Neural crest cell (in vitro differentiated cells): ENCODE measurements around the gene CHAC2. TPM values are rescaled to one million over a fixed set of nuclear protein-coding genes. Genes with fewer than 3 reads are reported as not detected.
A peak's percentile ranks its signal among the peaks of the same experiment; 100 is the strongest.
"Not testable (repeated sequence)": the region's sequence is repeated elsewhere in the genome, so short reads cannot be mapped to it uniquely, and the experiment has no call there.

Source experiments
- DNase-seq: peaks from one replicate; pipeline ENCODE4 v3.0.0; 2021; ENCODE audit warnings: low read depth, mixed read lengths, low spot score
- H3K27ac Mint-ChIP-seq: one replicate; pipeline ENCODE4 v1.8.0; 2021; ENCODE audit warnings: mild to moderate bottlenecking, mixed read lengths; ENCODE audit not compliant: unreplicated experiment
- H3K27me3 Mint-ChIP-seq: 2 replicates; pipeline ENCODE4 v1.8.0; 2021; ENCODE audit warnings: low read depth, mild to moderate bottlenecking, mixed read lengths
- H3K36me3 Mint-ChIP-seq: 2 replicates; pipeline ENCODE4 v1.8.0; 2021; ENCODE audit warnings: low read depth, mild to moderate bottlenecking, mixed read lengths
- H3K4me1 Mint-ChIP-seq: 2 replicates; pipeline ENCODE4 v1.8.0; 2021; ENCODE audit warnings: mixed read lengths
- H3K4me3 Mint-ChIP-seq: one replicate; pipeline ENCODE4 v1.8.0; 2021; ENCODE audit warnings: mild to moderate bottlenecking, mixed read lengths
- H3K9me3 Mint-ChIP-seq: 2 replicates; pipeline ENCODE4 v1.8.0; 2021; ENCODE audit warnings: mixed read lengths
- CTCF ChIP-seq: fragments of 200-600 bp; sonication (generic); conservative IDR thresholded peaks from 2 replicates; pipeline ENCODE4 v1.5.0; 2021; ENCODE audit warnings: antibody characterized with exemption, mild to moderate bottlenecking
- total RNA-seq: library from RNA; stranded (reverse); gene quantifications from 2 replicates; pipeline ENCODE4 v1.2.1, GENCODE V29; 2021

Gene CHAC2
- total RNA-seq, 1 donor from 2014 or later, result 7.8 TPM

- no peak for TF ChIP-seq CTCF
These were observed 52.0 kb downstream of the CHAC2 start for GRCh38 chr2:53819634-53820033.

GRCh38 chr2:53820048-53820447, 52.4 kb downstream of the CHAC2 start:
- no peak for DNase-seq
- Mint-ChIP-seq H3K9me3 (no peaks in the 10 kb centered on the region), H3K4me3 (no peak overlapping the region), H3K27ac (no peak overlapping the region), H3K4me1 (peaks cover 11% of the 10 kb centered on the region), H3K27me3 (no peaks in the 10 kb centered on the region), H3K36me3 (peaks cover 6% of the 10 kb centered on the region)
- no peak for TF ChIP-seq CTCF

More at GRCh38 chr2:53819634-53820033, 52.0 kb downstream of the CHAC2 start:
- no peak for DNase-seq
- Mint-ChIP-seq H3K4me1 (peaks cover 11% of the 10 kb centered on the region), H3K4me3 (no peak overlapping the region), H3K27ac (no peak overlapping the region), H3K36me3 (peaks cover 6% of the 10 kb centered on the region), H3K9me3 (no peaks in the 10 kb centered on the region), H3K27me3 (no peaks in the 10 kb centered on the region)

GRCh38 chr2:53820711-53821110, 53.1 kb downstream of the CHAC2 start:
- TF ChIP-seq CTCF, result no peak
- peaks cover 6% of the 10 kb centered on the region for H3K36me3 Mint-ChIP-seq
- no peaks in the 10 kb centered on the region for H3K27me3 Mint-ChIP-seq
- H3K27ac Mint-ChIP-seq, result no peak overlapping the region
- no peak overlapping the region for H3K4me3 Mint-ChIP-seq
- no peak for DNase-seq
- H3K9me3 Mint-ChIP-seq, result no peaks in the 10 kb centered on the region
- peaks cover 12% of the 10 kb centered on the region for H3K4me1 Mint-ChIP-seq

GRCh38 chr2:53821810-53822209, 54.2 kb downstream of the CHAC2 start:
- no peaks in the 10 kb centered on the region for H3K9me3 Mint-ChIP-seq
- peaks cover 23% of the 10 kb centered on the region for H3K4me1 Mint-ChIP-seq
- no peak for DNase-seq
- no peak overlapping the region for H3K27ac Mint-ChIP-seq
- TF ChIP-seq CTCF, result no peak
- H3K4me3 Mint-ChIP-seq, result no peak overlapping the region
- H3K36me3 Mint-ChIP-seq, result peaks cover 3% of the 10 kb centered on the region
- no peaks in the 10 kb centered on the region for H3K27me3 Mint-ChIP-seq

- H3K4me3 Mint-ChIP-seq, H3K9me3 Mint-ChIP-seq, H3K27me3 Mint-ChIP-seq, H3K27ac Mint-ChIP-seq, DNase-seq, H3K36me3 Mint-ChIP-seq: not testable (repeated sequence)
- peaks cover 32% of the 10 kb centered on the region for H3K4me1 Mint-ChIP-seq
- TF ChIP-seq CTCF, result peak; percentile 39
These were observed 56.0 kb downstream of the CHAC2 start for GRCh38 chr2:53823639-53824038.

Other genes starting within 250 kb of the CHAC2 start
- gene ASB3, start 19.1 kb downstream of the CHAC2 start, total RNA-seq, result 32.9 and 36.8 TPM in 2 replicates
- gene ERLEC1, start 19.2 kb downstream of the CHAC2 start, total RNA-seq, result 22.2 and 23.1 TPM in 2 replicates
- gene GPR75, start 92.2 kb downstream of the CHAC2 start, total RNA-seq, result 4.5 and 4.7 TPM in 2 replicates
- gene PSME4, start 203.2 kb downstream of the CHAC2 start, total RNA-seq, result 64.3 and 65.9 TPM in 2 replicates